OCI-LY7 (cell line): ENCODE measurements around the gene TMEM123. TPM values are rescaled to one million over a fixed set of nuclear protein-coding genes. Genes with fewer than 3 reads are reported as not detected.

ENCODE experiments used
- BruUV-seq: library from RNA; stranded (reverse); fragments of 400-500 nt; replicated peaks from 2 replicates; lab custom pipeline; 2021; lab: Mats Ljungman, UMichigan
- CTCF ChIA-PET: fragments of 300-600 bp; sonication (Branson Sonifier 250); formaldehyde crosslinking; loops from one replicate; lab custom pipeline; 2022; ENCODE audit warnings: antibody characterized with exemption; ENCODE audit not compliant: unreplicated experiment; lab: Charles Lee
- POLR2A ChIA-PET: fragments of 300-600 bp; sonication (Branson Sonifier 250); formaldehyde crosslinking; loops from one replicate; lab custom pipeline; 2022; ENCODE audit warnings: antibody characterized with exemption; lab: Charles Lee
- DNase-seq: peaks from one replicate; pipeline ENCODE4 v3.0.0-alpha.2; 2015; ENCODE audit warnings: low spot score
- H2AFZ ChIP-seq: fragments of 200-600 bp; sonication (generic), shearing (Covaris generic); 2 replicates; pipeline ENCODE4 v1.6.1; 2014; ENCODE audit warnings: mild to moderate bottlenecking, antibody characterized with exemption, low read length, moderate library complexity
- H3K27ac ChIP-seq: fragments of 200-600 bp; sonication (generic); 2 replicates; pipeline ENCODE4 v1.5.1; 2014; ENCODE audit warnings: mixed run types, low read depth, mild to moderate bottlenecking, moderate library complexity, low read length, inconsistent platforms; ENCODE audit not compliant: poor library complexity, severe bottlenecking
- H3K36me3 ChIP-seq: fragments of 200-600 bp; sonication (generic); 2 replicates; pipeline ENCODE4 v1.6.1; 2014; ENCODE audit warnings: mild to moderate bottlenecking, antibody characterized with exemption, low read length, moderate library complexity, mixed read lengths; ENCODE audit not compliant: insufficient read depth
- H3K4me1 ChIP-seq: fragments of 200-600 bp; sonication (generic); 2 replicates; pipeline ENCODE4 v1.5.1; 2014; ENCODE audit warnings: mild to moderate bottlenecking, low read length; ENCODE audit not compliant: insufficient read depth, poor library complexity, severe bottlenecking
- H3K4me2 ChIP-seq: fragments of 200-600 bp; sonication (generic); 2 replicates; pipeline ENCODE4 v1.6.1; 2014; ENCODE audit warnings: mild to moderate bottlenecking, low read length
- H3K4me3 ChIP-seq: fragments of 200-600 bp; sonication (generic); 2 replicates; pipeline ENCODE4 v1.5.1; 2014; ENCODE audit warnings: mild to moderate bottlenecking, low read depth, low read length; ENCODE audit not compliant: poor library complexity, severe bottlenecking
- H3K79me2 ChIP-seq: fragments of 200-600 bp; sonication (generic); 2 replicates; pipeline ENCODE4 v1.6.1; 2016; ENCODE audit warnings: low read depth, mild to moderate bottlenecking, low read length, moderate library complexity, mixed read lengths; ENCODE audit not compliant: insufficient read depth
- H3K9me2 ChIP-seq: fragments of 200-600 bp; sonication (generic); 2 replicates; pipeline ENCODE4 v1.6.1; 2016; ENCODE audit warnings: mild to moderate bottlenecking, low read length, mixed read lengths; ENCODE audit not compliant: insufficient read depth
- H3K9me3 ChIP-seq: fragments of 200-600 bp; sonication (generic); 2 replicates; pipeline ENCODE4 v1.6.1; 2014; ENCODE audit warnings: mild to moderate bottlenecking, mixed run types, low read length, mixed read lengths
- H4K20me1 ChIP-seq: fragments of 200-600 bp; sonication (generic); 2 replicates; pipeline ENCODE4 v1.6.1; 2014; ENCODE audit warnings: mild to moderate bottlenecking, antibody characterized with exemption, low read length, moderate library complexity, mixed read lengths; ENCODE audit not compliant: insufficient read depth
- CTCF ChIP-seq: fragments of 200-600 bp; sonication (generic); conservative IDR thresholded peaks from 2 replicates; pipeline ENCODE4 v1.5.1; 2014; ENCODE audit warnings: mild to moderate bottlenecking, antibody characterized with exemption, low read length, moderate library complexity, mixed read lengths
- EZH2phosphoT487 ChIP-seq: fragments of 200-600 bp; sonication (generic); IDR thresholded peaks from 2 replicates; pipeline ENCODE4 v1.6.1; 2018; ENCODE audit warnings: low read depth, borderline replicate concordance, mild to moderate bottlenecking, mixed run types, antibody characterized with exemption, low read length, moderate library complexity, mixed read lengths
- intact Hi-C: fragments of 100-400 bp; cut with micrococcal nuclease; formaldehyde crosslinking; loops from one replicate; pipeline ENCODE4 v1.10.0; 2022; ENCODE audit not compliant: unreplicated experiment
- total RNA-seq, 2 experiments: library from RNA; depleted of rRNA in 1 of 2; stranded (reverse); fragments of >200 nt in 1 of 2; shearing (Covaris generic) in 1 of 2; gene quantifications; 2 replicates each; pipeline ENCODE4 v1.2.3, GENCODE V29; 2014 to 2022

TMEM123 gene
- total RNA-seq, 2 experiments from 2014 or later = 127 to 232 TPM

- Histone ChIP-seq H3K9me2 (no peaks in the 10 kb centered on the region), H2AFZ (peak overlapping the region; percentile 99), H4K20me1 (no peaks in the 10 kb centered on the region), H3K9me3 (no peaks in the 10 kb centered on the region), H3K27ac (peak overlapping the region; percentile 81), H3K4me1 (peaks cover 60% of the 10 kb centered on the region), H3K4me3 (no peak overlapping the region), H3K4me2 (peak overlapping the region; percentile 65), H3K79me2 (no peaks in the 10 kb centered on the region), H3K36me3 (no peaks in the 10 kb centered on the region)
- intact Hi-C loops = no loop called here
- ChIA-PET POLR2A (interaction anchor here (0.5 to 2.8 kb wide), 26 partner anchors 9 to 187 kb away, joined by 3 to 10 read pairs (median 4); no protein-coding TSS in a partner anchor), CTCF (interaction anchor here (1.1 to 1.8 kb wide), 2 partner anchors 10 to 25 kb away, joined by 3 to 5 read pairs; no protein-coding TSS in a partner anchor)
- TF ChIP-seq CTCF (no peak), EZH2phosphoT487 (no peak)
- peak; percentile 79 for DNase-seq
- no TSS peak for BruUV-seq
Measured at GRCh38 chr11:102476812-102477211, 24.2 kb upstream of the TMEM123 start.

DNA sequence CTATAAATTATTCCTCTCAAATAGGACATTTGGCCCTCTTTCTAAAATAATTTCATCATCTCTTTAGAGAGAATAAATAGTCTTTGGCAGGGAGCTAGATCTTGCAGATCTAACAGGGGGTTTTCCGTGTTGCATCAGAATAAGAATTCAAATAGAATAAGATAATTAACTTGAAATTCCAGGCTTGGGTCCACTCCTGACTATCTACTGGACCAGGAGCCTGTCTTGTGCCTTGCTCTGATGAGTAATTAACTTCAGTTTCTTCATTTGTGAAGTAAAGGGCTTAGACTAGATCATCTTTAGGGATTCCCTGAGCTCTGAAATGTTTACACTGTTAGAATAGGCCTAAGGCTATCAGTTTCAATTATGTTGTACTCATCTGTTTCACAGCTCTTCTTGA is 23.5 kb upstream of the TMEM123 start:
- POLR2A ChIA-PET = interaction anchor here (0.5 to 2.8 kb wide), 32 partner anchors 9 to 956 kb away, joined by 3 to 10 read pairs (median 4); partner anchors contain the start of gene TMEM123
- Histone ChIP-seq H3K4me3 (no peak overlapping the region), H3K4me2 (peak overlapping the region; percentile 65), H3K79me2 (no peaks in the 10 kb centered on the region), H2AFZ (peak overlapping the region; percentile 99), H3K27ac (peak overlapping the region; percentile 81), H3K9me2 (no peaks in the 10 kb centered on the region), H3K36me3 (no peaks in the 10 kb centered on the region), H3K9me3 (no peaks in the 10 kb centered on the region), H4K20me1 (no peaks in the 10 kb centered on the region), H3K4me1 (peaks cover 64% of the 10 kb centered on the region)
- intact Hi-C loops = no loop called here
- no peak for TF ChIP-seq EZH2phosphoT487
- no peak for DNase-seq
- no TSS peak for BruUV-seq
- CTCF ChIA-PET = interaction anchor here (0.7 to 1.1 kb wide), 2 partner anchors 24 to 55 kb away, joined by 3 read pairs; no protein-coding TSS in a partner anchor

DNA sequence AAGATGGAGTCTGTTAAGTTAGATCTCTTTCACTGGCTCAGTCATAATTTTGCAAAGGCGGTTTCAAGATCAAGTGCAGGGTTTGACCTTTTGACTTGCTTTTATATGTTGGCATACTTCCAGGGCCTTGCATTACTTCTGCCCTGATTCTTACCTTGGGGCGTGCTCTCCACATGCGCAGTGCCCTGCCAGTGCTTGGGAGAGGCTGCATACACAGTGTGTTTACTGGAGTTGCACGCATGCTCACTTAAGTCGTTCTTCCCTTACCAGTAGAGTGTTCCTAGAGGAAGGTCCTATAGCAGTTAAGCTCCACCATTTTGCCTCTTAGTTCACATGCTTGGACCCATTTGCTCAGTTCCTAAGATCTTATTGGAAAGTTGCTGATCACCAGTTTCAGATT is 21.0 kb upstream of the TMEM123 start:
- BruUV-seq = no TSS peak
- POLR2A ChIA-PET = interaction anchor here (0.9 to 1.0 kb wide), 3 partner anchors 11 to 157 kb away, joined by 4 to 6 read pairs (median 6); no protein-coding TSS in a partner anchor
- Histone ChIP-seq H3K27ac (peak overlapping the region; percentile 81), H3K9me2 (no peaks in the 10 kb centered on the region), H3K36me3 (no peaks in the 10 kb centered on the region), H2AFZ (peak overlapping the region; percentile 99), H3K4me2 (peak overlapping the region; percentile 65), H3K9me3 (no peaks in the 10 kb centered on the region), H3K4me1 (peaks cover 83% of the 10 kb centered on the region), H3K79me2 (no peaks in the 10 kb centered on the region), H4K20me1 (no peaks in the 10 kb centered on the region), H3K4me3 (no peak overlapping the region)
- no peak for DNase-seq
- intact Hi-C loops = no loop called here
- TF ChIP-seq EZH2phosphoT487 (no peak), CTCF (no peak)
- CTCF ChIA-PET = no interaction called here
